C4-2B (cell line): ENCODE results near the gene PDGFA.

Experiments
- ZFX ChIP-seq: fragments of 450-650 bp; IDR thresholded peaks from 2 replicates; pipeline ENCODE4 v1.6.1; 2017
- TF ChIP-seq, protein P1 (sequence below): fragments of 450-650 bp; conservative IDR thresholded peaks from 2 replicates; pipeline ENCODE4 v1.5.1; 2017; ENCODE audit warnings: mild to moderate bottlenecking

GRCh38 chr7:479948-480499 lies 39.6 kb downstream of the PDGFA start:
- TF ChIP-seq, protein P1, sequence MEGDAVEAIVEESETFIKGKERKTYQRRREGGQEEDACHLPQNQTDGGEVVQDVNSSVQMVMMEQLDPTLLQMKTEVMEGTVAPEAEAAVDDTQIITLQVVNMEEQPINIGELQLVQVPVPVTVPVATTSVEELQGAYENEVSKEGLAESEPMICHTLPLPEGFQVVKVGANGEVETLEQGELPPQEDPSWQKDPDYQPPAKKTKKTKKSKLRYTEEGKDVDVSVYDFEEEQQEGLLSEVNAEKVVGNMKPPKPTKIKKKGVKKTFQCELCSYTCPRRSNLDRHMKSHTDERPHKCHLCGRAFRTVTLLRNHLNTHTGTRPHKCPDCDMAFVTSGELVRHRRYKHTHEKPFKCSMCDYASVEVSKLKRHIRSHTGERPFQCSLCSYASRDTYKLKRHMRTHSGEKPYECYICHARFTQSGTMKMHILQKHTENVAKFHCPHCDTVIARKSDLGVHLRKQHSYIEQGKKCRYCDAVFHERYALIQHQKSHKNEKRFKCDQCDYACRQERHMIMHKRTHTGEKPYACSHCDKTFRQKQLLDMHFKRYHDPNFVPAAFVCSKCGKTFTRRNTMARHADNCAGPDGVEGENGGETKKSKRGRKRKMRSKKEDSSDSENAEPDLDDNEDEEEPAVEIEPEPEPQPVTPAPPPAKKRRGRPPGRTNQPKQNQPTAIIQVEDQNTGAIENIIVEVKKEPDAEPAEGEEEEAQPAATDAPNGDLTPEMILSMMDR, result no peak
- no peak for TF ChIP-seq ZFX
